ENCODE results near the gene PKN1.
"Not testable (repeated sequence)": the region's sequence is repeated elsewhere in the genome, so short reads cannot be mapped to it uniquely, and the experiment has no call there.

PKN1 gene

DNA sequence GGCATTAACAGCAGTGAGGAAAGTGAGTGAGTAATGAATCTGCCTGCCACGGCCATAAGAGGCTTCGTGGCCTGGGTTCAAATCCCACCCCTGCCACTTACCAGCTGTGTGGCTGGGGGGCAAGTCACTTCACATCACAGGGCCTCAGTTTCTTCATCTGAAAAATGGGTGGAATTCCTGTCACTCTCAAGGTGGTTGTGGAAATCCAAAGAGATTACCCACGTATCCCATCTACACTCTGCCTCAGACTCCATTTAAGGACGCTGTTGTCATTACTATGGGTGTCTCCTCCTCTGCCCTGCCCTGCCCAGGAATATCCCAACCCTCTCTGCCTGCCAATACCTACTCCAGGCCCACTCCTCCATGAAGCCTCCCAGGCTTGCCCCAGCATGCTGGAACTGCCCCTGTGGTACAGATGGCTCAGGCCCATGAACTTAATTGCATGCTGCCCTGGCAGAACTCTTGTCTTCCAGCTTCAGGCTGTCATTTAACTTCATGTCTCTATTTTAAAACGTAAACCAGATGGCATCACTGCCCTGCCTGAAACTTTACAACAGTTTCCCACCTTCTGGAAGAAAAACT, 59.7 kb downstream of the PKN1 start:
- no peak for DNase-seq

DNA sequence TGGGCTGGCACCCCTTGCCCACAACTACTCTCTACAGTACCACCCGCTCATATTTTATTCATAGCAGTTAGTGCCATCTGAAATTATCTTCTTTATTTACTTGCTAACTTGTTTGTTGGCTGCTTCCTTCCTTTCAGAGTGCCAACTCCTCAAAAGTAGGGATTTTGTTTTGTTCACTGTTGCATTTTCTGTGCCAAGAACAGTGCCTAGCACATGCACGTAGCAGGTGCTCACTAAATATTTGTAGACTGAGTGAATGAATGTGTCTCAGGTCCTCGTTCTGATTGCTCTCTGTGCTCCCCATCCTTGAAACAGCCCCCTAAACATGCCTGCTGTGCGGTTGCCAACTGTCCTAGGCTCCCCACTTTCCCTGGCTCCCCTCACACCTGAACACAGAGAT, 61.3 kb downstream of the PKN1 start:
- DNase-seq, result no peak

DNA sequence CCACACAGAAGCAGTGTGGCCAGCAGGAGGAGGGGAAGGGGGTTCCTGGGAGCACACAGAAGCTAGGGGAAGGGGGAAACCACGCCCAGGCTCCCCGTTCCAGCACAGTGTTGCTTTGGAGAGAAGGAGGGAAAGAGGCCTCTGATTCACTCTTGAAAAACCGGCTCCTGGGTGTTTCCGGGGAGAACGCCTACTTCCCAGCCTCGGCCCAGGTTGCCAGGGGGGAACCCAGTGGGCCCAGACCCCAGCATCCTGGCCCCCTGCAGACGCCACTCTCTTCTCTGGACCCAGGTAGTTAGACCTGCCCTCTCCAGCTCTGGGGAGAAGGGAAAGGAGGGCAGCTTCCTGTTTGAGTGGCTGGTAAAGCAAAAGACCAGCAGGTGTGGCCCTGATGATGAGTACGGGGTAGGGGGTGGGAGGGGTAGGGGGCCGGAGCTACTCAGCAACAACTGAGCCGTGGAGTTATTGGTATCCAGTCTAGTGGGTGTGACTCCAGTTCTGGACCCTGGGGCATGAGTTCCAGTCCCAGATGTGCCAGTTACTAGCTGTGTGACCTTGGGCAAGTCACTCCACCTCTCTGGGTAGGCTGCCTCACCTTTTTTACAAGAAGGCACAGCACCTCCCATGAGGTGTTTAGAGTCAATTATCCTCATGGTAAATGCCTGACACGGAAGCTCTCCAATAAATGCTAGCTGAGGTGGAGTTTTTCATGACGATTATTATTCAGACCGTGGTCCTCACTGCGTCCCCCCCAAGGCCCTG, 62.0 kb downstream of the PKN1 start:
- no peak for DNase-seq

DNA sequence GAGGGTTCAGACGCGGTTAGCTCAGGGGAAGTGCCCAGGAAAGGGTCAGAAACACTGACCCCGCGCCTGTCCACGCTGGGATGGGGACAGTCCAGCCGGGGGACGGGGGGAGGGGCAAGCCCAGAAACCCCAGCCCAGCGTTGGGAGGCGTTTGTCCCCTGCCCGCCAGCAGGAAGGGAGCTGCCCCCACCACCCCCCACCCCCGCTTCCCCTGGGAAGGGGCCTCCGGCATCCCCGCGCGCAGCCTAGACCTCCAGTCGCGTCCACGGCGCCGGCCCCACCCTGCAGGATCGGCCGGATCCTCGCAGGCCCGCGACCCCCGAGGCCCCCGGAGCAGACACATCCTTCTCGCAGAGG, 62.5 kb downstream of the PKN1 start:
- no peak for DNase-seq

DNA sequence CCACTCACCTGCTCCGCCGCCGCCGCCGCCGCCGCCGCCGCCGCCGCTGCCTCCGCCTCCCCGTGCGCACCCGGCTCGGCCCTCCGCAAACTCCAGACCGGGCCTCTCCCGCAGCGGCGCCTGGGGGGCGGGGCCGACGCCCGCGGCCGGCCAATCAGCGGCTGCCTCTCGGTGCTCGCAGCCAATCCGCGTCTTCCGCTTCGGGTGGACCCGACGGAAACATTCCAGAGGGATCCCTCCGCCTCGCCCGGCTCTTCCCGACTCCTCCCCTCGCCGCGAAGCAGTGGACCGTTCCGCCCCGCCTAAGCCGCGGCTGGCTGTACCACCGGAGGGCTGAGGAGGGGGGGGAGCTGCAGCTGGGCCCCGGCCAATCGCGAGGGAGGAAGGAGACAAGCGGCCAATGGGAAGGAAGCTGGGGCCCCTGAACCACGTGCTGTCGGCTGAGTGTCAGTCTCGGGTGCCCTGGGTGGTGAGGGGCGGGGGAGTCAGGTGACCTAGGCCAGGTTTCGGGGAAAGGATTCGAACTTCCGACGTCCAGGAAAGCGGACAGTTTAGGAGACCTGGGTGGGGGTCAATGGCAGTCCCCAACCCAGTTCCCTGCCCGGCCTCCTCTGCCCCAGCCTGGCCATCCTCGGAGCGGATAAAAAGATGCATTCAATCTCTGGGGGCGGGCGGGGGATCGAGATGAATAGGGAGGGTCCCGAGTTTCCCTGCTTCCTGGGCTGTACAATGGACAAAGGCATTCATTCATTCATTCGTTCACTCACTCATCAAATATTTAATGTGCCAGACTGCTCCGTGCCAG, 63.1 kb downstream of the PKN1 start, which contains the start of gene GIPC1:
GIPC1 (minus strand) TSS at position 99 of the 805 bp plus-strand sequence. CDS start 13,151 bp downstream, outside the sequence.
- peak; percentile 97 to 99 for DNase-seq

DNA sequence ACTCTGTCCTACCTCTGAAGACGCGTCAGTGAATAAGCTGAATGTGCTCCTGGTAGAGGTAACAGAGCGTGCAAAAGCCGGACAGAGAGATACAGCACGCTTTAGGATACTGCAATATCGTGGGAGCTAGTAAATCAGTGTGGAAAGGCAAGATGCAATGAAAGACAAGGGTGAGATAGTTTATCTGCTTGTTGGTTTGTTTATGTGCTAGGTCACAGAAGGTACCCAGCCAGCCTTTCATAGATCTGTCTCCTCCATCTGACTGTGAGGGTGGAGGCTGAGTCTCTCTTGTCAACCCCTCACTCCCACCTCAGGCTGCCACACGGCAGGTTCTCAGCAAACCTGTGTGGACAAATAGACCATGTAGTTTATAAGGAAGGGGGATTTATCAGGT, 63.7 kb downstream of the PKN1 start:
- DNase-seq, result no peak

DNA sequence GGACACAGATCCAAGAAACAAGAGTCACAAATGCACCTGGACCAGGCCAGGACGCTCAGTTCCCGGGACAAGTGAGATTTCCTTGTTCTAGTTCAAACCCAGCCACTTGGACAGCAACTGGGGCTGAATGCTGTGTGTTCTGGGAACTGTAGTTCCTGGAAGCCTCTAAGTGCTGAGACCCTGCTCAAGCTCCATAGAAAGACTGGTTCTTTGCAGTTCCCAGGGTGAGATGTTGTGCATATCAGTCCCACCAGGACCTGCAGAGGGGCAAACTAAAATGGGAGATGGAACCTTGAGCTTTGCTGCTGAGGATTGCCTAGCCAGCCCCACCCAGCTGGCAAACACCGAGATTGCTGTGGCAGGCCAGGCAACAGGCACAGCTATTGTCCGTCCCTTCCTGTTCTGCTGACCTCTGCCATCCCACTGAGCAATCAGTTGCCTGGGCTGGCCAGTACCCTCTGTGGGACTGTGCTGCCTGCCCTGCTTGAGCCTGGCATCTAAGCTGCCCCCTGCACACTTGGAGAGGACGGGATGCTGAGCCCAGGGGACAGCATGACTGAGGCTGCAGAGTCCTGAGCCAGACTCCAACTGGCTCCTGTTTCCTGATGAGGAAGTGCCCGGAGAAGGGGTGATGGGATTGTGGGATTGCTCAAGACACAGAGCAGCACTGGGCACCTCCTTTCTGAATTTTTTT, 64.3 kb downstream of the PKN1 start:
- peak; percentile 58 to 65 for DNase-seq

DNA sequence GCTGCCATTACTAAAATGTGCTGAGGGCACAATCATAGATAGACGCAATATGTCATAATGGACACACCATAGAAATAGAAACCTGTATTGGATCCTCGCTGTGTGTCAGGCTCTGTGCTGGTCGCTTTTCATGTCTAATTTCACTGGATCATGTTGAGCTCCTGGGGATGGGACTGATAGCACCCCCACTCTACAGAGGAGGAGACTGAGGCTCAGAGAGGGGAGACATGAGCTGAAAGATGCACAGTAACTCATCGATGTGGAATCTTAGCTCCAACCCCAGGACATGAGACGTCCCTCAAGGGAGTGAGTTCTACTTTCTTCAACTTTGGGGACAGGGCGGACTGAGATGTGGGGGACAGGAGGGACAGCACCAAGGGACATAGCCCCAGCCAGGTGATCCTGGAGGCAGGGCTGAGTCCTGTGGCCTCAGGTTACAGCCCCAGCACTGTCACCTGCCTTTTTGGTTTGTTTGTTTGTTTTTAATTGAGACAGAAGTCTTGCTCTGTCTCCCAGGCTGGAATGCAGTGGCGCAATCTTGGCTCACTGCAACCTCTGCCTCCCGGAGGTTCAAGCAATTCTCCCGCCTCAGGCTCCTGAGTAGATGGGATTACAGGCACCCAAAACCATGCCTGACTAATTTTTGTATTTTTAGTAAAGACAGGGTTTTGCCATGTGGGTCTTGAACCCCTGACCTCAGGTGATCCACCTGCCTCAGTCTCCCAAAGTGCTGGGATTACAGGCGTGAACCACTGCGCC, 69.4 kb downstream of the PKN1 start:
- DNase-seq, result no peak

DNA sequence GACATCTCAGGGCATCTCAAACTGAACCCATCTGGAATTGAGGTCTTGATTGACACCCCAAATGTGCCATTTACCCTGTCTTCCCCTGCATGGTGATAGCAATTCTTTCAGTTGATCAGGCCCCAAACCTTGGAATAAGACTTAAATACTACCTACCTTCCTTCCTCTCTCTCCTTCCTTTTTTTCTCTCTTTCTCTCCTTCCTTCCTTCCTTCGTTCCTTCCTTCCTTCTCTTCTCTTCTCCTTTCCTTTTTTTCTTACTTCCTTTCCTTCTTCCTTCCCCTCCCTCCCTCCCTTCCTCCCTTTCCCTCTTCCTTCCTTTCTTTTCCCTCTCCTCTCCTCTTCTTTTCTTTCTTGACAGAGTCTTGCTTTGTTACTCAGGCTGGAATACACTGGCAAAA, 70.2 kb downstream of the PKN1 start:
- DNase-seq, result no peak

DNA sequence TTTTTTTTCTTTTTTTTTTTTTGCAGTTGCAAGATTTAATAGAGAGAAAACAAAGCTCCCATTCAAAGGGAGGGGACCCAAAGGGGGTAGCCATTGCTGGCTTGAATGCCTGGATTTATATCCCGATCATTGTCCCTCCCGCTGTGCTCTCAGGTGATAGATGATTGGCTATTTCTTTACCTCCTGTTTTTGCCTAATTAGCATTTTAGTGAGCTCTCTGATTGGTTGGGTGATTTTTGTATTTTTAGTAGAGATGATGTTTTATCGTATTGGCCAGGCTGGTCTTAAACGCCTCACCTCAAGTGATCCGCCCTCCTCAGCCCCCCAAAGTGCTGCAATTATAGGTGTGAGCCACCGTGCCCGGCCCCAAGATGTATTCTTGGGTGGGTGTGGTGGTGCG, 71.5 kb downstream of the PKN1 start:
- DNase-seq, result not testable (repeated sequence)

DNA sequence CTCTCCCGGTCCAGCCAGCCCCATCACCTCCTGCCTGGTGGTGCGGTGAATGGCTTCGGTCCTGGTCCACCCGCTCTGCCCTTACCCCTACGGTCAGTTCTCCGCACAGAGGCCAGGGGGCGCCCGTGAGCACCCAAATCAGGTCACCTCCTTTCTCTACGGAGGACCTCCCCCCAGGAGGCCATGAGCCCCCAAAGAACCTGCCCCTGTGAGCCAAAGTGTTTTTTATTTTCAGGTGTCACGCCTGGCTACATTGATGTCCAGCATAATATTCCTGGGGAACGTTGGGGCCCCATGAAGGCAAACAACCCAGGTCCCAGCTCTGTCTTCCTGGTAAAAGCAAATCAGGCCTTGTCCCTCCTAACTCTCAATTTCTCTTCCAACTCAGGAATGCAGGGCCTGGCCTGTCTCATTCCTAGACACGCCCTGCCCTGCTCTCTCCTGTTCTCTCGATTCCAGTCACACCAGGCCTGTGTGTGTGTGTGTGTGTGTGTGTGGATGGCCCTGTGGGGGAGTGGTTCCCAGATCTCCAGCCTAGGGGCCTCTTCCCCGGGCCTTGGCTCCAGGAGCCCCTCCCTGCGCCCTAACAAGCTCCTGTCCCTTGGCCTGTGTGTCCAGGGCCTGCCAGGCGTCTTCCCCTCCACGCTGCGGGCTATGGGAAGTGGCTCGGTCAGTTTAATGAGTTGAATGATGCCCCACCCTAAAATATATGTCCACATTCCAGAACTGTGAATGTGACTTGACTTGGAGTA, 72.6 kb downstream of the PKN1 start:
- no peak for DNase-seq

DNA sequence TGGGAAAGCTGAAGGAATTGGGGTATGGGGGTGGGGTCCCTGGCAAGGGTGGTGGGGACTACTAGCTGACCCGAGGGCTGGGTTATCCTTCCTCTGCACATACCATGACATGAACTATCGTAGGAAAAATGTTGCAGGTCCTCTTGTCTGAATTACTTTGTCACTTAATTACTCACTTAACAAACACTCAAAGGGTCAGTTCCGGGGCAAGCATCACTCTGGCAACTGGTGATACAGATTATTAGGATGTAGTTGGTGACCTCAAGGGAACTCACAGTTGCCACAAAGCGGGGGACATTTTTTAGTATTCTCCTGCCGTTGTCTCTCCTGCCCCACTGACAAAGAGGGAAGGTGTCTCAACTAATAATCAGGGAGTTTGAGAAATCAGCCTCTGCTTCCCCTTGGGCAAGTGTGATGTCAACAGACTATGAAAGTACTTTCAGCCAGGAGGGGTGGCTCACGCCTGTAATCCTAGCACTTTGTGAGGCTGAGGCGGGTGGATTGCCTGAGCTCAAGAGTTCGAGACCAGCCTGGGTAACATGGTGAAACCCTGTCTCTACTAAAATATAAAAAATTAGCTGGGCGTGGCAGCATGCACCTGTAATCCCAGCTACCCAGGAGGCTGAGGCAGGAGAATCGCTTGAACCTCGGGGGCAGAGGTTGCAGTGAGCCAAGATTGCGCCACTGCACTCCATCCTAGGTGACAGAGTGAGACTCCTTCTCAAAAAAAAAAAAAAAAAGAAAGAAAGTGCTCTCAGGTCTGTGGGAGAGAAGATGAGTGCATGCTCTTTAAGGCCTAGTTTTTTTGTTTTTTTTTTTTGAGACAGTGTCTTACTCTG, 74.8 kb downstream of the PKN1 start:
- no peak for DNase-seq

DNA sequence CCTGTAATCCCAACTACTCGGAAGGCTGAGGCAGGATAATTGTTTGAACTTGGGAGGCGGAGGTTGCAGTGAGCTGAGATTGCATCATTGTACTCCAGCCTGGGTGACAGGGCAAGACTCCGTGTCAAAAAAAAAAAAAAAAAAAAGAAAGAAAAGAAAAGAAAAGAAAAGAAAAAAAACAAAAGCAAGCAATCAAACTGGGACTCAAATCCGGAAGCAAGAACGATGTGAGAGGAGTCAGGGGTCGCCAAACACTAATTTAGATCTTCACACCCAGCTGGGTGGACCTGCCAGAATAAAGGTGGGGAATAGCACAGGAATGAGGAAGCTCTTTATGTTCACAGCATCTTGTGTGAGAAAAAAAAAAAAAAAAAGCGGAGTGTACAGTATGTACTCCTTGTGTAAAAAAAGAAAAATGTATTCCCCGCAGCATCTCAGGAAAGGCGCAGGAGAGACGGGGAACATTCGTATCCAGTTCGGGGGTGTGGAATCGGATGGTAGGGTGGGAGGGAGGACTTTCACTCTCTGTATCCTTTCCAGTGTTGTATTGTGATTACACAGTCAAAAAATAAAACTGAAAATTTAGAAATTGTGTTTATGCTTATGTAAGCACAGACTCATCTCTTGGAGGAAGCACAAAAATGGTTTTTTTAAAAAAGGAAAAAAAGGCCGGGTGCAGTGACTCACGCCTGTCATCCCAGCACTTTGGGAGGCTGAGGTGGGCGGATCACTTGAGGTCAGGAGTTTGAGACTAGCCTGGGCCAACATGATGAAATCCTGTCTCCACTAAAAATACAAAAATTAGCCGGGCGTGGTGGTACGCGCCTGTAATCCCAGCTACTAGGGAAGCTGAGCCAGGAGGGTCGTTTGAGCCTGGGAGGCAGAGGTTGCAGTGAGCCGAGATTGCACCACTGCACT, 77.5 kb downstream of the PKN1 start:
- peak in 1 of 2 donors; percentile 45 for DNase-seq

DNA sequence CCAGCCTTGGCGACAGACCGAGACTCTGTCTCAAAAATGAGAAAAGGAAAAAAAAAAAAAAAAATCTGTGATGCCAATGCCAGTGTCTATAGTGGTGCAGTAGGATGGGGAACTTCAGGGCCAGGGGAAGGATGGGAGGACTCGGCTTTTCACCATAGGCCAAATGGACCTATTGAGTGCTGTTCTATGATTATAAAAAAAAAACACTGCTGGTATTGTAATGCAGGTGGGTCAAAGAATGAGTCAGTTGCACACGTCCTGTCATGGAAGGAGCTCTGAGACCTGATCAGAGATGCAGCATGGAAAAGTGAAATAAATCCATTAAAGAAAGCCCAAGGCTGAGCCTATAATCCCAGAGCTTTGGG, 78.1 kb downstream of the PKN1 start:
- DNase-seq, result no peak

DNA sequence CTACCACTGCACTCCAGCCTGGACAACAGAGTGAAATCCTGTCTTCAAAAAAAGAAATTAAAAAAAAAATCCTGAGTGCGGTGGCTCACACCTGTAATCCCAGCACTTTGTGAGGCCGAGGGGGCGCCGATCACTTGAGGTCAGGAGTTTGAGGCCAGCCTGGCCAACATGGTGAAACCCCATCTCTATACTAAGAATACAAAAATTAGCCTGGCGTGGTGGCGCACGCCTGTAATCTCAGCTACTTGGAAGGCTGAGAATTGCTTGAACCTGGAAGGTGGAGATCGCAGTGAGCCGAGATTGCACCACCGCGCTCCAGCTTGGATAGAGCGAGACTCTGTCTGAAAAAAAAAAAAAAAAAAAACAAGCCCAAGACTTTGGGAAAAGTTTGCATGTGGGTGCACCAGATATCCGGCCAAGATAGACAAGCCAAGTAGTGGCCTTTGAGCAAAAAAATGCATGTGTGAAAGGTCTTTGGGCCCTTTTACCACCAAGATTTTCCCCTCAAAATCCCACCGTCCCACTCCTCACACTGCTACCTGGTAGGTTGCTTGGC, 79.4 kb downstream of the PKN1 start:
- no peak for DNase-seq

DNA sequence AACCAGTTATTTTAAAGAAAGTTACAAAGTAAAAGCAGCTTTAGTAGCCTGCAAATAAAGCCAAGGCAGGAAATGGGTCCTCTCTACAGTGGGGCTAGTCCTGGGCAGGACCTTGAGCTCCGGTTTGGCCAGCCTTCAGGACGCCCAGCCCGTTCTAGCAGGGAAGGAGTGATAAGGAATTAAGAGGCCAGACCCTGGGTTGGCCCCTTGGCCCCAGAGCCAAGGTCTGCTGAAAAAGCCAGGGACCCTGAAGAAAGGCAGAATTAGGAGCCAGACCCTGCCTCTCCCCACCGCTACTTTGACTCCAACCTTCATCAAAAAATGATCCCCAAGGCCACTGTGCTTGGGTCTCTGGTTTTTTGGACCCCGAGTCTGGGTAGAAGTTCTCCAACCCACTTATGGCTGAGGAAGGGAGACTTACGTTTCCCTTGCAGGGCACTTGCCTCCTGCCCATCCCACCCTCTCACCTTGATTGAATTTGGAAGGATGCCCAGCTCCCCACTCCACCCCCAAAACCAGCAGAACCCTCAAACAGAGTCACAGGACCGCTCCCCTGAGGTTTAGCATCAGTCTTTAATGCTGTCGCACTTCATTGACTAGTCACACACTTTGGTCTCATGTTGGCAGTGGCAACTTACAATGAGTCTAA, 81.2 kb downstream of the PKN1 start:
- DNase-seq, result no peak

DNA sequence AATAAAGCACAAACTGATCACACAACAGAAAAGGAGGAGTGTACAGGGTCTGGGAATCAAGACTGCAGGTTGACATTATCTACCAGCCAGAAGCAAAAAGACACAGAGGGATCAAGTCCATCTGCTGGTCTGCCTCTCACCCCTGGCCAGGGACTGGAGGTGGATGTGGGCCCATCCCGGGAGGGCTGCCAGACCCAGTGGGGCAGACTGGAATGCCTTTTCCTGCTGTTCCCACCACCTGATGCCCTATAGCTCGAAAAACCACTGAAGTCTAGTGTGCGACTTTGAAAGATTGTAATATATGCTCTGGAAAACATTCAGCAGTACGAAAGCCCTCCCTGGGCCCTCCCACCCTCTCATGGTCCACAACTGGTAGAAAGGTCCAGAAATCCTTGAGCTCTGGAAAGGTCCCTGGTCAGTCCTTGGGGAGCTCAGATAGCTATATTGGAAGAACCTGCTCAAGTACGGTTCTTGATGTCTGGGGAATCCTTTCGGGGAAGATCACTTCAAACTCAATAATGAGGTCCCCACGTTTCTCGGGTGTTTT, 82.5 kb downstream of the PKN1 start:
- DNase-seq, result peak in 1 of 2 donors; percentile 24

DNA sequence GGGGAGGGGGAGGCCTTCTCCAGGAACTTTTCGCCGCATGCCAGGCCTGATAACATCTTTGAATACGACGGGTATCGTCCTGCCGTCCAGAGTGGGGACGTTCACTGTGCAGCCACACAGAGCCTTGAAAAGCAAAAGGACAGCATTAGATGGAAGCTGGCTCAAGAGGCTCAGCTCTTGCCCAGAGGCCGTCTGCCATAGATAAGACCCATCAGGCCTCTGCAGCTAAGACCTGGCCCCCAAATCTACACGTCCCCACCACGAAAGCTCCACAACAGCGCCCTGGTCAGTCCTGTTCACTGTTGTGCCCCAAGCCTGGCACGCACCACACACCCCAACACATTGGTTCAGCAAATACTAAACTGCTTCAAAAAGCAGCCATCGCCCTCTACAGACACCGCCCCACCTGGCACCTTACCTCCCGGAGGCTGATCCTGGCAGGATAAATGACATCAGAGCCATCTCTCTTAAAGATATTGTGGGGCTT, 83.0 kb downstream of the PKN1 start:
- DNase-seq, result no peak

Data from hippocampal formation (tissue), 2 donors.